Left colon (tissue), 2 donors: ENCODE measurements around the gene RASL10A. TPM values are rescaled to one million over a fixed set of nuclear protein-coding genes. Genes with fewer than 3 reads are reported as not detected.
A peak's percentile ranks its signal among the peaks of the same experiment; 100 is the strongest.

ENCODE experiments used
- ATAC-seq: fragments of 200-7000 bp; cut with Tn5 transposase; one replicate; pipeline ENCODE4 v1.9.1; 2020; ENCODE audit warnings: mild to moderate bottlenecking, moderate library complexity
- DNase-seq, 2 donors: peaks; one replicate each; pipeline ENCODE4 v3.0.0-alpha.2; 2020
- intact Hi-C, 2 donors: fragments of 100-400 bp; cut with DNase I in 1 of 2; cut with micrococcal nuclease in 1 of 2; formaldehyde crosslinking; loops; one replicate each; pipeline versions ENCODE4 v1.11.2 to v1.14.0; 2022; cut with DNase I, micrococcal nuclease
- total RNA-seq, 2 donors: library from RNA; stranded (reverse); fragmentation: NEBNext Ultra II Directional; extraction: Animal tissue kit (Norgen Biotek cat#: 25700); gene quantifications; one replicate each; pipeline ENCODE4 v1.2.1, GENCODE V29; 2021
- donor health status: DM: no; HTN: no; CAD: no.
- donor health status: DM: yes; HTN: yes; CAD: no.

The RASL10A gene
- total RNA-seq, 2 donors from 2014 or later = 1.1 to 1.7 TPM

DNA sequence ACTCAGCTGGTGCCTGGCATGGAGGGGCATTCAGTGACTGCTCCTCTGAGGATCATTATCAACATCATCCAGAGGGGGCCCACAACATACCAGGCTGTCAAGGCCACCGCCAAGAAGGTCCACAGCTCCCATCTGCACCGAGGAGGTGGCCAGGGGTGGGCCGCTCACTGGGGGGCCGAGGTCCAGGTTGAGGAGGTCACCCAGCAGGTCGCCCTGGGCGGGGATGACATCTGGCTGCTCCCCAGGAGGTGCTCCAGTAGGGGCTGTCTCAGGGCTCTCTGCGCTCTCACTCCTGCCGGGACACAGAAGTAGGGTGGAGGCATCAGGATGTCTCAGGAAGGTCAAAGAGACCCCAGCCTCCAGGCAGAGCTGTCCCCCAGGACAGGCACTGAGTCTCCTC is 25.1 kb upstream of the RASL10A start:
- DNase-seq (no peak), ATAC-seq (no peak)
- intact Hi-C loops = no loop called here

DNA sequence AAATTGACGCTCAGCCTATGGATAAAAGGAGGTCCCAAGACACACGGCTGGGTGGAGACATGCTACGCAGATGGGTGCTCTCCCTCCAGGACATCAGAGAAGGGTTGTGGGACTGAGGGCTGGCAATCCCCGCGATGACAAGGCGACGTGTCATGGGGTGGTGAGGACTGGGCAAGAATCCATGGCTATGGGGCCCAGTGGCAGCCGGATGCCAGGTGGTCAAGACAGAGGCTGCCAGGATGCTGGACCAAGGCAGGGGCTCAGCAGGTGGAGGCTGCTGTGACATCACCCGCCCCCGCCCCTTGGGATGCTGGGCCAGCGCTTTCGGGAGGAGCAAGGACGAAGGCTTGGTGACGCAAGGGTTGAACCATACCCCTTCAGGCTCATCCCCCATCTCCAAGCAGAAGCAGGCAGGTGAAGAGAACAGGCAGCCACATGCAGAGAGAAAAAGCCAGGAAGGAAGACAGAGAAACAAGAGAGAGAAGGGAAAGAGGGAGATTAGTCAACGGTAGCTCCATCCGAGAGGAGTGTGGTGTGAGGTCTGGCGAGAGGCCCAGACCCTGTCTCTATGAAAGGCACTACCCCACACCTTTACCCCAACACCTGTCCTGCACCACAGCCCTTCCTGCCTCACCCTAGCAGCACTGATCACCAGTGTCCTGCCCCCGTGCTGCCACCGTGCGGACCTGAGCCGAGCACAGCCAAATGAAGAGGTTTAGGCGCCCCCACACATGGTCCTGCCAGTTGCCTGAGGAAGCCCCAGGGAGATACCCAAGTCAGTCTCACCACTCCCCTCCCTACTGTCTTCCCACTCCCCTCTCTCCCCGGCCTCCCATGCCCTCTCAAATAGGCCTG is 24.1 kb upstream of the RASL10A start:
- ATAC-seq (no peak), DNase-seq (no peak)
- intact Hi-C loops = no loop called here

DNA sequence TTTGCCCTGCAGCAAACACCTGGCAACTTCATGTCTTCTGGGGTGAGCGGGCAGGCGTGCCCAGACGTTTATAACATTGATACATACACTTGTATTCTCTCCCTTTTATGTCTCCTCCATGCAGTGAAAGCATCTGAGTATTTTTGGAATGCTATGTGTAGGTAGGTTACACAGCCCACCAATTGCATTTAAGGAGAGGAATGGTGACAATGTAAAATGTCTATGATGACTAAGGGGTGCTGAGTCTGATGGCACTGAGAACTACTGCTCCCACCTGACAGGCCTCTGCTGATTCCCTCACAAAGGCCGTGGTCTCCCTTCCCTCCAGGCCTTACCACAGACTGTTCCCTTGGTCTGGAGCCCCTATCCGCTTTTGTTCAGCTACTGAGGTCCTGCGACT is 22.9 kb upstream of the RASL10A start:
- no peak for DNase-seq
- intact Hi-C loops = no loop called here
- ATAC-seq = no peak

DNA sequence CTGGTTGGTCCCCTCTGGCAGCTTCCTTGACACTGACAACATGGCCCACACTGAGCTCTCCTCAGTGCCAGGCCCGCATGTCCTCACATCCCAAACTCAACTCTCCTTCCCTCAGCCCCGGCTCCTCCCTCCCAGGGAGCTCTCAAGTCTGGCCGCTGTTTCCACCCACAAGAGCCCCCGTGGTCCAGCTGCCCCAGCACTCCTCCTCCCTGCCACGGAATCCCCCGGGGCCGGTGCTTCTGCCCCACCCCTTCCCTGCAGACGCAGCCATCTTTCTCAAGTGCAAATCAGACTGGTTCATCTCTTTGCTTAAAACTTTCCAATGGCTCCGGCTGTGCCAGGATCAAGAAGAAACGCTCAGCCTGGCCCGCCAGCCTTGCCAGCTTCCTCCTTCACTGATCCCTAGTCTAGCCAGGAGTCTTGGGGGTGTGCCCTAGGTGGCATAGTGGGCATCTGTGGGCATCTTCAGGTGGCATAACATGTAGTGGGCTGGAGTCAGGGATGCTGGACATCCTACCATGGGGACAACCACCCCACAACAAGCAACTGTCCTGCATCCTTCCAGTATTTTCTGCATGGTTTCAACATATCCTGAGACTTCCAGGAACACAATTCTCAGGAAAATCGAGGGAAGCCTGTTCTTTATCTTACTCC is 22.3 kb upstream of the RASL10A start:
- DNase-seq (no peak), ATAC-seq (no peak)
- intact Hi-C loops = no loop called here

DNA sequence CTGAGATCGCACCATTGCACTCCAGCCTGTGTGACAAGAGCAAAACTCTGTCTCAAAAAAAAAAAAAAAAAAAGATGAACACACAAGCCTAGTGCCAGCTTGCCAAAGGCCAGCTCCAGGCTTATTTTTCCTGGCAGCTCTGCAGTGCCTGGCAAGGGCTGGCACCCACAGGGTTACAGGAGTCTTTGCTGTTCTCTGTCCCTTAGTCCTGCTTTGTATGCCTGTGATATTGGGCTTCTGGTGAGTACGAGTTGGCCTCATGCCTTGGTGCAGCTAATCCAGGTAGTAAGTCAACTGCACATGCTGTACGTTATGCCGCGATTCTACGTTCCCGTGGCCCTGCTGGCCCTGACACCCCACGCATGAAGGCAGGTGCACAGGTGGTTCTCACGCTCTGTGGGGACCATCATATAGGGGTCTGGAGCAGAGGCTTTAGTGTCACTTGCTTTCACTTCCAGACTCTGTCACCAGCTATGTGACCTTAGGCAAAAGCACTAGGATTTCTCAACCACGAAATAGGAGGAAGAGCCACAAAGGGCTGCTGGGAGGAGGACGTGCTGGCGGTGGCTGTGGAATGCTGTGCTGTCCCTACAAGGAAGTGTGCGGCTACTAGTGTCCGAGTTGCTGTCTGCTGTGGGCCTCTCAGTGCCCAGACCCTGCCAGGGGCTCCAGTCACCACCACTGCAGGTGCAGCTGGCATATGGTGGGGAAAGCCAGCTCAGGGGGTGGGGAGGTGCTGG is 21.4 kb upstream of the RASL10A start:
- ATAC-seq (no peak), DNase-seq (no peak)
- intact Hi-C loops = no loop called here

DNA sequence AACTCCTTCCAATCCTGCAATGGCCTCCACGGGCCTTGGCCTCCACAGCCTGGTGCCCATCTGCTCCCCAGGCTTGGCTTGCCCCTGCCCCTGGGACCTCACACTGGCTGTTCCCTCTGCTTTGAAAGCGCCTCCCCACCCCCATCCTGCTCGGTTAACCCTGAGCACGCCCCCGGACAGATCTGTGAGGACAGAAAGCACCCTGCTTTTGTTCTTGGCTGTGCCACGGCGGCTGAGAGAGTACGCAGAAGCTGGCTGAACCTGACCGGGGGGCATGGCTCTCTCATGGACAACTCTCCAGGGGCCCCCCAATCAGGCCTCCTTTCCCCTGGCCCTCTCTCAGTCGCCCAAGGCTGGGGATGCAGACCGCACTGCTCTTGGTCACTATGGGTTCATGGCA is 20.2 kb upstream of the RASL10A start:
- intact Hi-C loops = no loop called here
- ATAC-seq (no peak), DNase-seq (no peak)

DNA sequence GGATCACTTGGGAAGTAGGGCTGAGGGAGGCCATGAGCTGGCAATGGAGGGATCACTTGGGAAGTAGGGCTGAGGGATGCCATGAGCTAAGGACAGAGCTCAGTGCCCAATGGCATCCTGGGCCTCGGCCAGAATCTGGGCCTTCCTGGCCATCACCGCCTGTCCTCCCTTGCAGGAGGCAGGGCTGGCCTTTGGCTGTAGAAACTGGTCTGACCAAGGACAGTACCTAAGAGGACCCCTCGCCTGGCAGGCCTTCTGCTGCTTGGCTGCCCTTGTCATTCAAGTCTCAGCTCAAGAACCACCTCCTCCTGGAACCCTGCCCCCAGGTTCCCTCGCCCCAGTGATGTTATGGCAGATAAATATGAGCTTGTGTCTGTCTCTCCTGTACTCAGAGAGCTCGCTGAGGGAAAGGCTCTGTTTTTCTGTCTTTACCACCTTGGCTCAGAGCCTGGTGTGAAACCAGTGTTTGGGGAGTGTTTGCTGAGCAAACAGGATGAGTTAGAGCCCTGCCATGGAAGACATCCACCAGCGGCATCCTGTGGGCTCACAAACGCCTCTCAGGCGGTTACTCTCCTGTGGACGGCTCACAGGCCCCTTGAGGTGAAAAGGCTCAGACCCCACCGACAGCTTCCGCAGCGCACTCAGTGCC is 19.3 kb upstream of the RASL10A start:
- no peak for ATAC-seq
- no peak for DNase-seq
- intact Hi-C loops = no loop called here

DNA sequence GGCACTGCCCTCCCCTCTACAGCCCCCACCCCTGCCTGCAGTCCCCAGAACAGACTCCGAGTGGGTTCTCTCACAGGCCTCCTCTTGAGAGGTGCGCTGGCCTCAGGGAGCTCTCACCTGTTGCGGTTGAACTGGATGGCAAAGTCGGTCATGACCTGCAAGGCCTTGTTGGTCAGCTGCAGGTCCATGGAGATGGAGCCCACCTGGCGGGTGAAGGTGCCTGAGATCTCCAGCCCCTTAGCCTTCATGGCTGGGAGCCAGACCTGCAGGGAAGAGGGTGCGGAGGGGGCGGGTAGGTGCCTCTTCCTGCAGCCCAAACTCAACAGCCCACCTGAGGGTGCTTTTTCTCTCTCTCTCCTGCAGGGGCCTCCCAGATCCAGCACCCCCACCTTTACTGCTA is 18.7 kb upstream of the RASL10A start:
- intact Hi-C loops = no loop called here
- DNase-seq = no peak

DNA sequence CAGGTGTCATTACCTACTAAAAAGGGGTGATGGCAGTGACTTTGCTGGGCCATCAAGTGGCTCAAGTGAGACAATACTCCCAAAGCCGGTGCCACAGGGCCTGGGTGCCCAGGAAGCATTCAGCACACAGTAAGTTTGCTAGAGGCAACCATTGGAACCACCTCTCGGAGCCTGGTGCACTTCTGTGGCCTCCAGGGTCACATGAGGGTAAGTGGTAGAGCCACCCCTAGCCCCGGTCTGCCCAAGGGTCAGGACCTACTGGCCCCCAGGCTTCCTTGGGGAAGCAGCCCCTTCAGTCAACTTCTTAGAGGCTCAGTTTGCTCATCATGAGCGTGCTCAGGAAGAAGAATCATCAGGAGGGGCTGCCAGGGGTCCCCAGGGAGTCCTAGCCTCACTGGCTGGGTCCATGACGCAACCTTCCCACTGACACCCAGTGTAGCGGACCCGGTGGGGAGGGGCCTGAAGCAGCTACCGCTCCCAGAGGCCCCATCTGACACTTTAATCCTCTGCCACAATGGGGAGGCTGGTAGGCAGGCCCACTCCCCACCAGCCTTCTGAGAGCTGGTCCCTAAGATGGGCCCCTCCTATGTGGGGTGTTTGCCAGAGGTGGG is 17.5 kb upstream of the RASL10A start:
- intact Hi-C loops = no loop called here
- no peak for ATAC-seq
- DNase-seq = no peak

More for the DNA sequence above, 18.7 kb upstream of the RASL10A start:
- ATAC-seq = no peak

DNA sequence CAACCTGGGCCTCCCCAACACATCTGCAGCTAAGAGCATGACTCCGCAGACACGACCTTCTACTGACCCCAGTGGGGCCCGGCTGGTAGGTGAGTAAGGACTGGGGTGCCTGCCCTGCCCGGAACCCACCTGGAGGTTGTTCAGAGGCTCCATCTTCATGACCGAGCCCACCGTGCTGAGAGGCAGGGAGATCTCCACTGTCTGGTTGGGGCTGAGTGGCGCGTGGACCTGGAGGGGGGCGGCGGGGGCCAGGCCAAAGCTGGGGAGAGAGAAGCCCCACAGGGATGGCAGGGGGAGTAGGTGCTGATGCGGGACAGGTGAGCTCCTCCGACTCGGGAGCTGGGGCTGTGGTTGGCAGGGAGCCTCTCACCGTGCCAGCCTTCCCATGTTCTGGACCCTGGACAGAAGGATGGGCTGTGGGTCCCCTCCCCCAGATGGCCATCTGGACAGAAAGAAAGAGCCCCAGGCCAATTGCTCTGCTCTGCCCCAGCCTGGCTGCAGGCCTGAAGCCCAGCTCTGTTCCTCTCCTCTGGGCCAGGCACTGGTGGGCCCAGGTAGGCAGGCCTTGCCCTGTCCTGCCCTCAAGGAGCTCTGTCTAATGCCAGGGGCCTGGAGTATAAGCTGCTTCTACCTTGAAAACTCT is 16.3 kb upstream of the RASL10A start:
- intact Hi-C loops = no loop called here

DNA sequence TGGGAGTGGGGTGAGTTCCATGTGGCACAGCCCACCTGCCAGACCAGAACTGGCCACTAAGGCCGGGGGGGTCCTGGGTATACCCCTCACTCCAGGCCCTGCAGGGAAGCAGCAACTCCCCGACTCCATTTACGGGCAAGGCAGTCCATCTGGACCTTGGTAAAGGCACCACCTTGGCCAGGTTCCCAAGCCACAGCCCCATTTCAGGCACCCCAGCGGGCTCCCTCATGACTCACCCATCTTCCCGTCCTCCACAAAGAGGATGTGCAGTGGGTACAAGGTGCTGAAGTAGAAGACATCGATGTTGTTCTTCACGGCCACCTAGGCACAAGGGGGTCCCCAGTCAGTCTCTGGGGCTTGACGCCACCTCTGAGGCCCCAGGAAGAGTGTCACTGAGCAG is 15.7 kb upstream of the RASL10A start:
- intact Hi-C loops = no loop called here
- DNase-seq = no peak
- no peak for ATAC-seq

More for the DNA sequence above, 16.3 kb upstream of the RASL10A start:
- DNase-seq = no peak
- ATAC-seq = no peak

DNA sequence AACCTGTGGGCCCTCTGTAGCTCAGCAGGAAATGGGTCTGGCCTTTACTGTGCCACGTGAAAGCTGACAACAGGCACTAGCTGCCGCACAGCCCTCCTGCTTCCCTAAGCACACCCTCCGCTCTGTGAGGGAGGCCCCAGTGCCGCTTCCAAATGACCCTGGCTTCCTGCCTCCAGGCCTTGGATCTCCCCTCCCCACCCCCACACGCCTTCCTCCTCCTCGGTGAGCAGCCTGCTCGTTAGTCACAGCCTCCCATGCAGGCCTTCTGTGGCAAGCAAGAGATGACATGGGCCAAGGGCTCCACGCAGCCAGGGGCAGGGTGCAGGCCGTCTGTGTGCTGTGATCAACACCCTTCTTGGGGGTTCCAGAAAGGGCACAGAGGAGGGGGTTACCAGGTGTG is 15.3 kb upstream of the RASL10A start:
- no peak for ATAC-seq
- intact Hi-C loops = no loop called here
- peak in 1 of 2 donors; percentile 31 for DNase-seq

DNA sequence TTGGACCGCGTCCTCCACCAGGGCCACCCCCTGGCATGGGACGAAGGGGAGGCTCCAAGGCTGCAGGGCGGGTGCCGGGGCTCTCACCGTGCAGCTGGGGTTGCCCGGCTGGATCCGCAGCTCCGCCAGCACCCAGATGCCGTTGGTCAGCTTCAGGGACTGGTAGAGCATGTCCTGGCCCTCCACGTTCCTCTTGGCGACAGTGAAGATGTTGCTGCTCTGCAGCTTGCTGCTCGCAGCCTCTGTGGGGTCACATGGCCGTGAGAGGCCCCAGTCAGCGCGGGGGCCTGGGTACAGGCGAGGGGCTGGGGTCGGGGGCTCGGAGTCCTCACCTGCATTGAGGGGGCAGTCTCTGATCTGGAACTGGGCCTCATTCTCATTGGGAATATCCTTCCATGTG is 14.8 kb upstream of the RASL10A start:
- intact Hi-C loops = no loop called here
- no peak for DNase-seq
- ATAC-seq = no peak

DNA sequence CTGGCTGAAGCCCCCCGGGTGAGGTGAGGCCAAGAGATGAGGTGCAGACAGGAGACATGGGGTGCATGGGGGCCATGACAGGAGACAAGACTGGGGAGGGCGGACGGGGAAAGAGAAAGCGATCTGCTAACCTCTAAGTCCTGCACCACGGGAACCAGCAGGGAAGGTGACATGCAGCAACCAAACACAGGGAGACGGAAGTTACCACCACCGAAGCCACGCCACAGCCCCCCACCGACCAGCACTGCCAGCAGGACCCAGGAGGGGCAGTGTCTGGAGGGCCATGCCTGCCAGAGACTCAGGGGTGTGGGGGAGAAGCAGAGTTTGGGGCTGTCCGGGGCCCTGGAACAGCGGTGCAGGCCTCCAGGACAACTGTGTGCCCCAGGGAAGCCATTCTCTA is 14.1 kb upstream of the RASL10A start:
- intact Hi-C loops = no loop called here
- ATAC-seq = no peak
- DNase-seq = no peak

DNA sequence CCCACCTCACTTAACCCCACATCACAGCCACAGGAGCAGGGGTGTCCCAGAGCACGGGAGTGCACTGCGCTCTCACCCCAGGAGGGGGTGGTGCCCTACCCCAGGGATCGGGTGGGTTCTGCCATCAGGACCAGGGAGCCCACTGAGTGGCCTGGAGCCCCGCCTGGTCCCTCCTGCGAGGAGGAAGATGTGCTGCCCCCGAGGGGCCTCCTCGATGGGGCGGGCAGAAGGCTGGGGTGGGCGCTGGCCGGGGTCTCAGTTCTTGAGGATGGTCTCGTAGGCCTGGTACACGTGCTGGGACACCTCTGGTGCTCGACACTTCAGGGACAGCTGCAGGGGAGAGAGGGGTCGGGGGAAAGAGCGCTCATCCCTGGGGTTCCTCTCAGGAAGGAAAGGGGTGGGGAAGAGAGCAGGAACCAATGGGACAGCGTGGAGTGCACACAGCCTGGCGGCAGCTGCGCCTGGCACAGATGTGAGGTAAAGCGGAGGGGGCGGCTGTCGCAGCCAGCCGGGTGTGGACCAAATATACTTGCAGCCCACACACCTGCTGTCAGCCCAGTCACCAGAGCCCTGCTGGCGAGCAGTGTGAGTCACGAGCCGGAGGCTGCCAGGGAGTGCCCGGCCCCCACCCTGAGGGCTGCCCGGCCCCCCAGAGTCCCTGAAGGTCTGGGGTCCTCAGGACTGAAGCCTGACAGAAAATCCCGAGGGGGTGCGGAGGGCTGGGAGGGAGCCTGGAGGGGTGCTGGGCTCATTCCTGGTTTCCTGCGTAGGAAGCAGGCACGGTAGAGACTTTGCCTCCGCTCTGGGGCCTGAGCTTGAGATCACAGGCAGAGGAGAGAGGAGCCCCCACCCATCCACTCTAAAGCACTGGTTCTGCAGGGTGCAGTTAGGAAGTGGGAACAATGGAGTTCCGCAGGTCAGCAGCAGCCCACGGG is 13.3 kb upstream of the RASL10A start:
- intact Hi-C loops = no loop called here
- DNase-seq (no peak), ATAC-seq (no peak)

DNA sequence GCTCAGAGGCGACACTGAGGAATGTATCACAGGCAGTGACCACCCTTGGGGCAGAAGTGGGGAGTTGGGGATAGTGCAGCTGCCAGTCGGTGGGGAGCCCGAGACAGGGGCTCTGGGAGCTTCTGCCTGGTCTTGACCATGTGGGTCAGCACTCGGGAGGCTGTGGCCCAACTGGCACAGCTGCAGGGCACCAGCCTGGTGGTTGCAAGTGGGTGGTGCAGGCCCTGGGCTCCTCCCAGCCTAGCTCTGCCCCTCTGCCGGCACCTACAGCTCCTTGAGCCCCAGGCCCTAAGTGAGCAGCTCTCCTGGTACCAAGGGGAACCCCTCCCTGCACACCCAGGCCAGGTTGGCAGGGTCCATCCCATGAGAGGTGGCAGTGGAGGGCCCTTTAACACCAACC is 12.6 kb upstream of the RASL10A start:
- DNase-seq (no peak), ATAC-seq (peak; percentile 17)
- intact Hi-C loops = no loop called here

DNA sequence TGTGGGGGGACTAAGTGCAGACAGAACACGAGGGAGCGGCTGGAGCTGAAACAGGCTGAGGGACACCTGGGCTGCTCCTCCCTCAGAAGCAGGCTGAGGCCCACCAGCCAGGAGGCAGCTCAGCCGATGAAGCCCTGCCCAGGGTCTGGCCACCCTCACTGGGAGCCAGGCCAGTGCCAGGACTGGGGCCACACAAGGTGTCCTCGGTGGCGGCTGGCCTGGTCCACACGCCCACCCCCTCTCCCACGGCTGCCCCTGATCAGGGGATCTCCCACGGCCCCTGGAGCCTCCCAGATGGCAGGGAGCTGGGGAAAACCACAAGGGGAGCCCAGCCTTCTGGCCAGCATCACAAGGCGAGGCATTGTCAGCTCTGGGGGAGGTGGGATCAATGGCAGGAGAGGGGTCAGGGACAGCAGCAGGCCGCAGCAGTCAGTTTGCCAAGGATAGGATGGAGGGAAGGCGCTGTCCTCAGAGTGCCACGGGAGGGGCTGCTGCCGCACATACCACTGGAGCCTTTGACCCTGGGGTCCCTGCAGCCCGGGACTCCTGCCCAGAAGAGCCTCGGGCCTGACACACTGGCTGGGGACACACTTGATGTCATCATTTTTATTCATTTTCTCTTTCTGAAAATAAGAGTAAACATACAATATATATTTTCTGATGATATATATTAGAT is 11.7 kb upstream of the RASL10A start:
- peak; percentile 8 for ATAC-seq
- DNase-seq = no peak
- intact Hi-C loops = no loop called here
